ENCODE results near the gene SNCB.

Gene SNCB
- 0 to 1.2 (median 0) reads per million in 17 experiments for total RNA-seq

DNA sequence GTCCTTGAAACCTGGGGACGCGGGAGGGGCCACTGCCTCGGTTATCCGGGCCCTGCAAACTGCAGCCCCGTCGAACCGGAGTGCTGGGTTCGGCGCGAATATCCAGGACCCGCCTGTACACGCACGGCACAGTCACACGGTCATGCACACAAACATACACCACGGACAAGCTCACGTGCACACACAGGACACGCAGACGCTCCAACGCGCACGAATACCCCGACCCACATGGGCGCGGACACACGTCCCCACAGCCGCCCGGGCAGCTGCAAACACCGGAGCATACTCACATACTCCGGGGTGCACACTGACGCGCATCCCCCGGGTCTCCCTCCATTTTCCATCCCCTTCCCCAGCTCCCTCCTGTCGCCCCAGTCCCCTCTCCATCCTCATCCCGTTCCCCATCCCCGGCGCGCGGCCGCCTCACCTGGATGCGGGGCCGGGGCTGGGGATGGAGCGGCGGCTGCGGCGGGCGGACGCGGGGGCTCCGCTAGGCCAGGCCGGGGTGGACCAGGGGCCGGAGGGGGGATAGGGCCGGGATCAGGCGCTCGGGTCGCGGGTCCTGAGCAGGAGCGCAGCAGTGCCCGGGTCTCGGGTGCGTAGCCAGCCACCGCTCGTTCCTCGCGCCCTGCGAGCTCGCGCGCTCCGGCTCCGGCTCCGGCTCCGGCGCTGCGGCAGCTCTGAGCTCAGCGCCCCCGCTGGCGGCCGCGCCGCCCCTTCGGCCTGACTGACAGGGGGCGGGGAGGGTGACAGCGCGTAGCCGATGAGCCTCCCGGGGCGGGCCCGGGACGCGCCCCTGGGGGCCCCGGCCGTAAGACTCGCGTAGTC is at the start of gene SNCB, which contains the start of gene EIF4E1B:
Gene SNCB (minus strand): TSS at position 682 of the 828 bp plus-strand sequence. CDS start 880 bp downstream, outside the sequence.
Gene EIF4E1B (plus strand): TSS at position 823 of the 828 bp plus-strand sequence. CDS start 12,113 bp downstream, outside the sequence.
- DNase-seq: peak; percentile 12 to 65 (median 25)

GRCh38 chr5:176679365-176680225 is 49.3 kb upstream of the SNCB start:
- no peak for DNase-seq

DNA sequence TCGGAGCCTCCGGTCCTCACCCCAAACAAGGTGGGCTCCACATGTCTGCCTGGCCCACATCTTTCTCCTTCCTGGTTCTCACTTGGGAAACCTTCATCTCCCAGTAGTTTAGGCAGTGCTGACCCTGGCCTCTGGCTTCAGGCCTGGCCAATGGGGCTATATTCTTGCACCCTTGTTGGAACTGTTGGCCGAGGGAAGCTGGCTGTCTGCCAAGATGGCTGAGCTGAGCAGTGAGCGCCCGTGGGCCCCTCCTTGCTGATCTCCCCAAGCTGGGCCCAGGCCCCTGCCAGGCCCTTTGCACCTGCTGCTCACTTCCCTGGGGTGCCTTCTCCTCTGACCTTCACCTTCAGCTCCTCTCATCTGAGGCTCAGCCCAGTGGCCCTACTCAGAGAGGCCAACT is 48.2 kb upstream of the SNCB start:
- no peak for DNase-seq

DNA sequence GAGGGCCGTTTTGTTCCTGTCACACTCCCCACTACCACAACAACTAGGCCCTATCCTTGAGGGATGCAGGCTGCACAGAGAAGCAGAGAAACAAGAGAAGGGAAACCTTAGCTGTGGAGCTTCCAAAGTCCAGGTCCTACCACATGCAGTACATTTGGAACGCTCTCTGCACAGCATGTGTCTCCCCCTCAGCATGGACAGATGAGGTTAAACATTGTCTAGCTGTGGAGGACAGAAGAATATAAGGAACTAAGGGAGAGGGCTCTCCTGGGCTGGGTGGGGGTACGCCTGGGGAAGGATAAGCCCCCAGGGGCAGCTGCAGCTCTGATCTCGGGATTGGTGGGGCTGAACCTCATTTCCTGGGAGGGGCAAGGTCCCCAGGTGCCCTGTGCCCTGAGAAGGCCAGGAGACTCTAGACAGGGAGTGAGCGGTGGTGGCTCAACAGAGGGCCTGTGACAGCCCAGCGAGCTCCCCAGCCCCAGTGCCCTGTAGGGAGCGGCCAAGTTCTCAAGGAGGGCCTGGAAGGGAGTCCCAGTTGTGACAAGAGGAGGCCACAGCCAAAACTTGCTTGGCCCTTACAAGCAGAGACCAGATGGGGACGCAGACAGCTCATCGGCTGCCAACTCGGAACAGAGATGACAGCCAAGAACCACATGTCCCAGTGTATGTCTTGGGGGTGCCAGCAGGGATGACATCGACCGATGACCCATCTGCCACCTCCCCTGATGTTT is 47.0 kb upstream of the SNCB start:
- DNase-seq: no peak

GRCh38 chr5:176676361-176676824 is 46.1 kb upstream of the SNCB start:
- DNase-seq: no peak

DNA sequence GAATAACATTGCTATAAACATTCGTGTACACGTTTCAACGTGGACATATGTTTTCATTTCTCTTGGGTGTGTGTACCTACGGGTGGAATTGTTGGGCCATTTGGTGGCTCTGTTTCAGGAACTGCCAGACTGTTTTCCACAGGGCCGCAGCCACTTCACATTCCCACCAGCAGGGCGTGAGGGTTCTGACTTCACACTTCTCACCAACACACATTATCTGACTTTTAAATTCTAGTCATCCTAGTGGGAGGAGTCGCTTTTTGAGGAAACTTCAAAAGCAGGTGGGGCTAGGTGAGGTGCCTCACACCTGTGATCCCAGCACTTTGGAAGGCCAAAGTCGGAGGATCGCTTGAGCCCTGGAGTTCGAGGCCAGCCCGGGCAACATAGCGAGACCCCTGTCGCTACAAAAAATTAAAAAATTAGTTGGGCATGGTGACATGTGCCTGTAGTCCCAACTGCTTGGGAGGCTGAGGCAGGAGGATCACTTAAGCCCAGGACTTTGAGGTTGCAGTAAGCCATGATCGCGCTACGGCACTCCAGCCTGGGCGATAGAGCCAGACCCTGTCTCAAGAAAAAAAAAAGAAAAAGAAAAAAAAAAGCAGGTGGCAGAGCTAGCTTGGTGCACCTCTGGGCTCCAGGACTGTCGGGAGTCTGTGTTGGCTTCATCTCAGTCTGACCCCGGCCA is 45.5 kb upstream of the SNCB start:
- no peak for DNase-seq

GRCh38 chr5:176674799-176675198 is 44.5 kb upstream of the SNCB start:
- DNase-seq: no peak

DNA sequence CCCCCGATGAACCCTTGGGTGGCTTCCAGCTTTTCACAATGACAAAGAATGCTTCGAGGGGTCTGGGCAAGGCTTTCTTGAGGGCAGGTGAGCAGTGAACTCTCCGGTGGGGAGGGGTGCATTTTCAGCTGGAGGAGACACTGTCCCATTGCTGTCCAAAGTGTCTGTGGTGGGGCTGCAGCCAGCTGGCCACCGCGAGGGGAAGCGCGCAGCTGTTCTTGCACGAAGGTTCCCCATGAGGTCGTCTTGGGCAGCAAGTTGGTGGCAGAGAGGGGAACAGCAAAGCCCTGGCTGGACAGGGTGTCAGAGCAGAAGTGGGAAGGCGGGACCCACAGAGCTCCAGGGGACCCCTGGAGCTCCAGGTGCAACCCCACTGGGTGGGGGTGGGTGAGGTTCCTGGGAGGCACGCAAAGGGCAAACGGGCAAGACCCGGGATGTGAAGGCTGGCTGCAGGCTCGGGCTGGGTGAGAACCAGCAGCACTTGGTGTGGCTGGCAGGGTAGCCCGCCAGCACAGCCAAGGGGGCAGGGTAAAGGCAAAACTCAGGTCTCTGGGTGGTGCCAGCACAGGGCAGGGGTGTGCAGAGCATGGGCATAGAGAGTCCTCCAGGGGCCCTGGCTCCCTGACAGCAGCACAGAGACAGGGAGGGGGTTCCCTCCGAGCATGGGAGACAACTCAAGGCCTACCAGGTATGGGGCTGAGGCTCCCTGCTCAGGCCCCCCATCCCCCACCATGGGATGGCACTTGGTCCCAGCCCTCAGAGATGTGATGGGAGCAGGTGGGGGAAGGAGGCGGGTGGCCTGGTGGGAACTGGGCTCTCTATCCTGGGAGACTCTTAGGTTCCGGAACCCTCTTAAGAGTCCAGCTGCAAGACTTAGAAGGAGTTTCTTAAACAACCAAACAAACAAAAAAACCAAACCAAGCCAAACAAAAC is 43.6 kb upstream of the SNCB start:
- no peak for DNase-seq

- no peak for DNase-seq
Measured at GRCh38 chr5:176671890-176672747, 41.8 kb upstream of the SNCB start.

GRCh38 chr5:176671399-176671798 is 41.1 kb upstream of the SNCB start:
- DNase-seq: no peak

DNA sequence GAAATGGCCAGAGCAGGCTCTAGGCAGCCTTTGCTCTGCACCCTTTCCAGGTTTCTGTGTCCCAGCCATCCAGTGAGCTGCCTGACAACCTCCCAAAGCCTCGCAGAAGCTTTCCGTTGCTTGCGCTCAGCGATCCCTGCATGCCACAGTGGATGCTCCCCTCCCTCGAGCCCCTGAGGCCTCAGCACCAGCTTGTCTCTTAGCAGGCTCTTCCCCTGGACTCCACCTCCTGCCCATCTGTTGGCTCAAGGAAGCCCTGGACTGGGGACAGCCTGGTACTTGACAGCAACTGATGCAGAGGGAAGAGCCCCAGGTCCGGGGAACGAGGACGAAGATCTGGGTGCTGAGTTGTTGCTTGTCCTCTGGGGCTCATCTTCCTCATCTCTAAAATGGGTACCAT is 40.1 kb upstream of the SNCB start:
- no peak for DNase-seq

DNA sequence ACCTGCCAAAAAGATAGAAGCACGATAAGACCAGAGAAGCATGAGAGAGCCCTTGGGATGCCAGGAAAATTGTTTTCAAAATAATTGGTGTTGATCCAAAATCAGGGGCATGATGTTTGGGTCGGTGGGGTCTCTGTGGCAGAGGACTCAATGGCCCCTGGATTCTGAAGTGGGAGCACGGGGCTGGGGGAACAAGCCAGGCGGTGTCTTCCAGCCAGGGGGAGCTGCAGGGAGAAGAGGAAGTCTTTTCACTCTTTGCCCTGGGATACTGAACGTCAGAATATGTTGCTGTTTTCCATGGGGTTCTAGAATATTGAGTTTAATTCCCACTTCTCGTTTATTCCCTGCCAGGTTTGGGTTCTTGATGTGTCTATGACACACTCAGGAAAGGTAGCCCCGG is 37.3 kb upstream of the SNCB start:
- no peak for DNase-seq

GRCh38 chr5:176665517-176665916 is 35.2 kb upstream of the SNCB start:
- no peak for DNase-seq

GRCh38 chr5:176664886-176665285 is 34.6 kb upstream of the SNCB start:
- no peak for DNase-seq

- DNase-seq: no peak
Measured at GRCh38 chr5:176664479-176664878, 34.1 kb upstream of the SNCB start.

DNA sequence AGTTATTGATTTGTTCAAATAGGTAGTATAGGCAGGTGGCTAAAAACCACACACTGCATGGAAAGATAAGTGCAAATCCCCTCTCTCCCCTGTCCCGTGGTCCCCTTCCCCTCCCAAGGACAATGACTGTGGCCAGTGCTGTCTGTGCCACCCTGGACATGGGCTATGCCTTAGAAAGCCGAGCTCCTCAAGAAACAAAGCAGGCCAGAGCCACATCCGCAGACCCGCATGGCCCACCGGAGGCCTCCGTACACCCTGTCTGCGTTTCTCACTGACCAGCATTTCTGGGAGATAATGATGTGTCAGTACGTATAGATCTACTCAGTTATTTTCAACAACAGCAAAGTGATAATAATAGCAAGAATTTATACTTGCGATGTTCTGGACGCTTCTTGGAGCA is 33.2 kb upstream of the SNCB start:
- no peak for DNase-seq

GRCh38 chr5:176662371-176663333 is 32.3 kb upstream of the SNCB start:
- no peak for DNase-seq

DNA sequence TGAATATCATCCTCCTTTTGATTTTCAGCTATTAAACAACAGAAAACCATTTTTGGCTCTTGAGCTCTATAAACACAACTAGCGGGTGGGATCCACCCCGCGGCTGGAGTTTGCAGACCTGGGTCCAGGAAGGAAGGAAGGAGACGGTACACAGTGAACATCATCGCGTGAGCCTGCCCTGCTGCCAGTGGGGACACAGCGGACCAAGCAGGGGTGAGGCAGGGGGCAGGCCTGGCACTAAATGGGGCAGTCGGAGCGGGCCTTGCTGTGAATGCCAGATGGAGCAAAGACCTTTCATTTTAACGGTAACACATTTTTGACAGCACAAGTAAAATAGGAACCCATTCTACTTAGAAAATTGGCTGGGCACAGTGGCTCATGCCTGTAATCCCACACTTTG is 31.3 kb upstream of the SNCB start:
- no peak for DNase-seq
